K562 (cell line): ENCODE results near the gene UCHL5. TPM values are rescaled to one million over a fixed set of nuclear protein-coding genes. Genes with fewer than 3 reads are reported as not detected.

Experiments
- ARID1B ChIP-seq: fragments of 450-650 bp; IDR thresholded peaks from 2 replicates; pipeline ENCODE4 v1.6.1; 2016; ENCODE audit warnings: antibody characterized with exemption, mild to moderate bottlenecking, inconsistent platforms
- CBFA2T2 ChIP-seq: fragments of 450-650 bp; conservative IDR thresholded peaks from 2 replicates; pipeline ENCODE4 v1.6.1; 2017; ENCODE audit warnings: mild to moderate bottlenecking
- ELF2 ChIP-seq: fragments of 250-450 bp; sonication (Bioruptor Pico); IDR thresholded peaks from 2 replicates; pipeline ENCODE4 v1.5.0; 2021; ENCODE audit warnings: mild to moderate bottlenecking
- GABPB2 ChIP-seq: fragments of 250-450 bp; sonication (Bioruptor Pico); conservative IDR thresholded peaks from 2 replicates; pipeline ENCODE4 v1.5.1; 2021; ENCODE audit warnings: mild to moderate bottlenecking
- HMGN3 ChIP-seq: IDR thresholded peaks from 2 replicates; pipeline ENCODE4 v1.6.1; 2011; ENCODE audit warnings: borderline replicate concordance, low read depth, mild to moderate bottlenecking, mixed read lengths, low read length; ENCODE audit not compliant: insufficient read length; ENCODE audit errors: extremely low read depth
- MBD2 ChIP-seq: sonication (generic); IDR thresholded peaks from 2 replicates; pipeline ENCODE4 v1.6.1; 2016; ENCODE audit warnings: low read depth, borderline replicate concordance
- PURB ChIP-seq: sonication (generic); formaldehyde crosslinking; IDR thresholded peaks from 2 replicates; pipeline ENCODE4 v1.9.0; 2021; ENCODE audit warnings: low read depth, mild to moderate bottlenecking, missing genetic modification reagents
- RERE ChIP-seq: sonication (generic); formaldehyde crosslinking; IDR thresholded peaks from 2 replicates; pipeline ENCODE4 v1.8.0; 2023; ENCODE audit warnings: missing genetic modification reagents, mild to moderate bottlenecking, borderline replicate concordance
- SNIP1 ChIP-seq: fragments of 450-650 bp; IDR thresholded peaks from 2 replicates; pipeline ENCODE4 v1.7.1; 2017; ENCODE audit warnings: low read depth, mild to moderate bottlenecking
- SP2 ChIP-seq: IDR thresholded peaks from 2 replicates; pipeline ENCODE4 v1.6.1; 2011; ENCODE audit warnings: mild to moderate bottlenecking, low read depth, low read length, moderate library complexity; ENCODE audit not compliant: poor library complexity, severe bottlenecking; ENCODE audit errors: extremely low read depth
- SRSF7 ChIP-seq: fragments of 200-400 bp; formaldehyde crosslinking; optimal IDR thresholded peaks from 2 replicates; pipeline ENCODE3; 2017; ENCODE audit warnings: mild to moderate bottlenecking, low read depth, low read length
- STAT5A ChIP-seq: IDR thresholded peaks from 2 replicates; pipeline ENCODE4 v1.6.1; 2012; ENCODE audit warnings: low read length, inconsistent platforms, borderline replicate concordance
- TEAD4 ChIP-seq, 2 experiments: sonication (generic) in 1 of 2; formaldehyde crosslinking in 1 of 2; IDR thresholded peaks; 2 replicates each; pipeline versions ENCODE4 v1.6.1 to v1.8.0; 2012 to 2022; ENCODE audit warnings: borderline replicate concordance in 1 of 2, inconsistent platforms in 1 of 2, low read length in 1 of 2, mild to moderate bottlenecking in 1 of 2, missing genetic modification reagents in 1 of 2
- TRIM25 ChIP-seq: fragments of 450-650 bp; IDR thresholded peaks from 2 replicates; pipeline ENCODE4 v1.7.0; 2016; ENCODE audit warnings: borderline replicate concordance
- ZC3H8 ChIP-seq: fragments of 450-650 bp; IDR thresholded peaks from 2 replicates; pipeline ENCODE4 v1.6.1; 2017
- ZKSCAN8 ChIP-seq: fragments of 200-800 bp; sonication (Bioruptor generic); IDR thresholded peaks from 2 replicates; pipeline ENCODE4 v1.6.1; 2016; ENCODE audit warnings: missing genetic modification characterization, missing compliant biosample characterization
- ZNF224 ChIP-seq: sonication (generic); formaldehyde crosslinking; IDR thresholded peaks from 2 replicates; pipeline ENCODE4 v1.8.0; 2022; ENCODE audit warnings: mild to moderate bottlenecking, missing genetic modification reagents
- ZNF384 ChIP-seq: IDR thresholded peaks from 2 replicates; pipeline ENCODE4 v1.6.1; 2012; ENCODE audit warnings: low read depth, low read length, improper control_type of control experiment
- ZNF707 ChIP-seq: fragments of 250-450 bp; sonication (Bioruptor Pico); conservative IDR thresholded peaks from 2 replicates; pipeline ENCODE4 v1.8.0; 2022; ENCODE audit warnings: inconsistent platforms, mild to moderate bottlenecking, moderate library complexity
- polyA plus RNA-seq, 8 experiments: library from polyadenylated mRNA; depleted of rRNA in 4 of 8; stranded (reverse) in 5 of 8; unstranded in 3 of 8; fragments of >200 nt; fragmentation: Nextera tagmentation in 2 of 8; fragmentation: Illumina TruSeq in 1 of 8; extraction: Ambion mirVana in 2 of 8; extraction: Trizol in 1 of 8; gene quantifications; 2 replicates each; pipeline versions ENCODE4 v1.2.1 to v1.2.3, GENCODE V29; 2011 to 2014; ENCODE audit warnings: inconsistent platforms in 1 of 8, missing spikeins in 1 of 8
- total RNA-seq, 7 experiments: library from RNA; depleted of rRNA in 6 of 7; stranded (reverse); fragments of >200 nt in 6 of 7; fragmentation: Illumina TruSeq in 2 of 7; extraction: Trizol in 2 of 7; gene quantifications; 2 replicates each; pipeline versions ENCODE4 v1.2.1 to v1.2.3, GENCODE V29; 2011 to 2021; ENCODE audit warnings: low replicate concordance in 1 of 7

Gene UCHL5
- total and polyA plus RNA-seq, 9 of the 15 experiments (the other 6 are each of a cell fraction or from before 2014, with no cell fraction given), result 61.0 to 206 (median 122) TPM

- no peak for TF ChIP-seq GABPB2 (CRISPR knock-in tag)
- TF ChIP-seq HMGN3, result peak; percentile 98
- no peak for TF ChIP-seq PURB (CRISPR knock-in tag)
- TF ChIP-seq MBD2, result peak; percentile 93
- peak; percentile 94 for TF ChIP-seq SP2
- peak; percentile 54; the same call in 1 of the 2 replicates for TF ChIP-seq ELF2 (CRISPR knock-in tag)
- TF ChIP-seq ZKSCAN8 (CRISPR knock-in tag), result no peak
- no peak for TF ChIP-seq TRIM25
- 0 out of 2 replicates have a peak, but pooled peaks have one; percentile 20 for TF ChIP-seq ZC3H8
- TF ChIP-seq ARID1B, result peak; percentile 55; the same call in 1 of the 2 replicates
- TF ChIP-seq SNIP1, result peak; percentile 92
- no peak for TF ChIP-seq ZNF707
- TF ChIP-seq SRSF7, result no peak
- TF ChIP-seq ZNF384, result no peak
- TF ChIP-seq STAT5A, result no peak; the same call in 1 of the 2 replicates
- TF ChIP-seq CBFA2T2, result no peak
- peak; percentile 48 for TF ChIP-seq TEAD4 (IDR thresholded peaks at IDR 0.05; ENCODE audit: low read length)
- TF ChIP-seq TEAD4 (CRISPR knock-in tag; IDR thresholded peaks at IDR 0.05; ENCODE audit: borderline replicate concordance), result peak; percentile 57; the same call in 1 of the 2 replicates
- peak; percentile 89 for TF ChIP-seq ZNF224 (CRISPR knock-in tag)
- TF ChIP-seq RERE, result no peak
Observed at GRCh38 chr1:193059282-193060114, at the start of gene UCHL5, which contains the start of gene RO60 (continued).
